SK-N-MC (cell line): ENCODE measurements around the gene ARID5B.

Experiments used
- FOXP2 ChIP-seq: optimal IDR thresholded peaks from 2 replicates; pipeline ENCODE3; 2011; ENCODE audit warnings: mild to moderate bottlenecking, moderate library complexity; ENCODE audit not compliant: insufficient read depth; ENCODE audit errors: extremely low read length, control extremely low read depth
- POLR2AphosphoS5 ChIP-seq: IDR thresholded peaks from 2 replicates; pipeline ENCODE4 v1.6.1; 2012; ENCODE audit warnings: mild to moderate bottlenecking, low read depth, low read length, borderline replicate concordance

DNA sequence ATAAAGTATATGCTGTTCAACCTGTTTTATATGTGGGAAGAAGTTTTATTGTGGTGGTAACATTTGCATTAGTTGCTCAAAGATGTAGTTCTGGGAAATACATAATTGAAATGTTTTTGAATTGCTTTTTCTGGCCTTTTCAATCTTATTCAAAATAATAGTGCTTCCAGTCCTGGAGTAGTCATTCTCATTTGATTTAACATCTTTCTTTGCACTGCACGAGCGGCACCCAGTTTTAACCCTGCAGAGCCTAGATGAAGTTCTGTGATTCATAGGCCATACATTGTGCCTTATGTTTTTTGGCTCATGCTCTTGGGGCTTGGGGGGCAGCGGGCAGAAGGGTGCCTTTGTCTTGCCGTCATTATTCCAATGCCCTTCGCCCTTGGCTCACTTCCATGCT, 9.9 kb downstream of the ARID5B start:
- no peak for TF ChIP-seq POLR2AphosphoS5
- no peak for TF ChIP-seq FOXP2
